ENCODE measurements around the gene OVOL2.
A peak's percentile ranks its signal among the peaks of the same experiment; 100 is the strongest.

Gene OVOL2

DNA sequence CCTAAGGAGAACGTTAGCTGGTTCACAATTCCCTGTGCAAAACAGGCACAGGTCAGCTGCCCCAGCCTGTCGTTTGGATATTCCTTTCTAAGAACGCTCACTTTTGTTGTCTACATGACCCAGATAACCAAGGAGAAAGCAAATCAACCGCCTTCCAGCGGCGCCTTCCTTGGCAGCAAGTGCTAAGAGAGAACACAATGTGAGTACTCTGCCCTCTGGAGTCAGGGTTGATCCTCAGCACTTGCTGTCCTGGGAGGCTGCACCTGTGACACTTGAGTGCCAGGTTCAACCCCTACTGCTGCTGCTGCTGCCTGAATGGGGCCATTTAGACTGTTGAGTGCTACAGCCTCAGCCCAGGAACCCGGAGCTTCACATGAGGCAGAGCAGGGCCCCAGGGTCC lies 36.8 kb downstream of the OVOL2 start:
- no peak overlapping the region for H3K4me3 ChIP-seq (ENCODE audit: low read length)
- DNase-seq (ENCODE audit: low read depth, low spot score), result no peak

DNA sequence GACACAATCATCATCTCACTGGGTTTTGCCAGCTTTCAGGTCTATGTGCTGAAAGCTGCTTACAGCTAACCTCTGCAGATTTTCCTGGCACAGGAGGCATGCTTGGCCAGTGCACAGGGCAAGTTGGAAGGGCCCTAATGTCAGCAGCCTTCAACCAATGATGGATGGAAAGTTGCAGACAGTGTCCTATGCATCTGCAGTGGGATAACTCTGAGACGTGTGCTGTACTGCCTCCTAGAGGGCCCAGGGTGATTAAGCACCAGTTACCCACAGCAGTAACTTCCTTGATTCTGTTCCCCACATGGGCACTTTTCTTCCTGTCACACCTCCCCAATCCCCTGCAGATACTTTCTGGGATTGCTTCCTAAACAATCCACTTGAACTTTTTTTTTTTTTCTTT lies 38.6 kb downstream of the OVOL2 start:
- no peak overlapping the region for H3K4me3 ChIP-seq (ENCODE audit: low read length)
- peak; percentile 20 for DNase-seq (ENCODE audit: low read depth, low spot score)

DNA sequence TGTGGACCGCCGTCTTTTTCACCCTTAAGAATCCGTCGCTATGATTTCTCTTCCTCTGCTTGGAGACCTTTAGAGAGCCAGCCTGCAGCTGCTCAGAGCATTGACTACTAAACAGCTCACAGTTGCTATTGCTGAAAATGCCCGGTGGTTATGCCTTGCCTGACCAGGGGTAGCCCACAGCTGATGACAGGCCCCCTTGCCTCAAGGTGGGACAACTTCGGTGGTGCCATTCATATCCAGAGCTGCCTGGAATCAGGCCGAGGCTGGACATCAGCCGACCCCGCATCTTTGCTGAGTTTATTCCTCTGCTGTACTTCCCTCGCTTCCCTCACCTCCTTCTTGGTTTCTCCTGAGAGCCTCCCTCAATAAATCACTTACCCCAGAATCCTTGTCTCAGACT lies 39.6 kb downstream of the OVOL2 start:
- no peak overlapping the region for H3K4me3 ChIP-seq (ENCODE audit: low read length)
- DNase-seq (ENCODE audit: low read depth, low spot score), result no peak

DNA sequence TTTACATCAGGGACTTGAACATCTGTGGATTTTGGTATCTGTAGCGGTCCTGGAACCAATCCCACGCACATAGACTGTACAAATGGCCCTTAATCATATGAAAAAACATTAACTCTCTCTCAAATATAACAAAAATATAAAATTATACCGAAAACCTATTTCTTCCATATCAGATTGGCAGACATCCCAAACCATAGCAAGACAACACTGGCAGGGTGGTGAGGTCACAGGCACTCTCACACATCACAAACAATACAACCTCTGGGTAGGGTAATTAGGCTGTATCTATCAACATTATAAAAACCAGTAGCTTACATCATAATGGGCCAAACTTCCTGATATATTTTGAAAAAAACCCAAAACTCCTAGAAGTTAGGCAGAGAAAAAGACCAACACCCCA lies 40.9 kb downstream of the OVOL2 start:
- no peak overlapping the region for H3K4me3 ChIP-seq (ENCODE audit: low read length)
- no peak for DNase-seq (ENCODE audit: low read depth, low spot score)

DNA sequence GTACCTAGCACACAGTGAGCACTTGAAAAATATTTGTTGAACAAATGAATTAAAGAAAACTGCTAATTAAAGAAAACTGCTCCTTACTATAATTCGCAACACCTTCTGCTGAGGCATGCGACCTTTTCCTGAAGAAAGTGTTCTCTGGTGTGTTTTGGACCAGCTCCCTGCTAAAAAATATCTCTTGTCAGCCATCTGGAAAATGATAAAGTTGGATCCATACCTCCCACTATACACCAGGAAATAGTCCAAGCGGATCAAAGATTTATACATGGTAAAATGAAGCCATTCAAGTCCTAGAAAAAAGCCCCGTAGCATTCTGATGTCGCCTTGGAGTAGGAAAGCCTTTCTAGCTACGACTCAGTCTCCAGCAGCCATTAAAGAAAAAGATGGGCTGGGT lies 43.3 kb downstream of the OVOL2 start:
- H3K4me3 ChIP-seq (ENCODE audit: low read length), result no peak overlapping the region

DNA sequence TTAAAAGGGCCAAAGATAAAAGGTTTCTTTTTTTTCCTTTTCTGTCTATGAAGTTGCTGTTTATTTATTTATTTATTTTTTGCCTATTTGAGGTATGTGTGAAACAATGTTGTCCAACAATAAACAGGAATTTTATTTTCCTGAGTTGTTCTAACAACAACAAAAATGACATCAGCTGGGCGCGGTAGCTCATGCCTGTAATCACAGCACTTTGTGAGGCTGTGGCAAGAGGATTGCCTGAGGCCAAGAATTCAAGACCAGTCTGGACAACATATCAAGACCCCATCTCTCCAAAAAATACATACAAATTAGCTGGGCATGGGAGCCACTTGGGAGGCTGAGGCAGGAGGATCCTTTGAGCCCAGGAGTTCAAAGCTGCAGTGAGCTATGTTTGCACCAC lies 44.8 kb downstream of the OVOL2 start:
- no peak for DNase-seq (ENCODE audit: low read depth, low spot score)
- no peak overlapping the region for H3K4me3 ChIP-seq (ENCODE audit: low read length)

More for the DNA sequence above, 43.3 kb downstream of the OVOL2 start:
- no peak for DNase-seq (ENCODE audit: low read depth, low spot score)

DNA sequence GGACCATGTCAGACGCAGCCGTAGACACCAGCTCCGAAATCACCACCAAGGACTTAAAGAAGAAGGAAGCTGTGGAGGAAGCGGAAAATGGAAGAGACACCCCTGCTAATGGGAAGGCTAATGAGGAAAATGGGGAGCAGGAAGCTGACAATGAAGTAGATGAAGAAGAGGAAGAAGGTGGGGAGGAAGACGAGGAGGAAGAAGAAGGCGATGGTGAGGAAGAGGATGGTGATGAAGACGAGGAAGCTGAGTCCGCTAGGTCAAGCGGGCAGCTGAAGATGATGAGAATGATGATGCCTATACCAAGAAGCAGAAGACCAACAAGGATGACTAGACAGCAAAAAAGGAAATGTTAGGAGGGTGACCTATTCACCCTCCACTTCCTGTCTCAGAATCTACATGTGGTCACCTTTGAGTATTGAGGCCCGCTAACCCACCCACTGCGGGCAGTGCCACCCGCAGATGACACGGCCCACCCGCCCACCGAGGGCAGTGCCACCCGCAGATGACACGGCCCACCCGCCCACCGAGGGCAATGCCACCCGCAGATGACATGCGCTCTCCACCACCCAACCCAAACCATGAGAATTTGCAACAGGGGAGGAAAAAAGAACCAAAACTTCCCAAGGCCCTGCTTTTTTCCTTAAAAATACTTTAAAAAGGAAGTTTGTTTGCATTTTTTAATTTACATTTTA lies 45.6 kb downstream of the OVOL2 start:
- H3K4me3 ChIP-seq (ENCODE audit: low read length), result no peak overlapping the region
- no peak for DNase-seq (ENCODE audit: low read depth, low spot score)

DNA sequence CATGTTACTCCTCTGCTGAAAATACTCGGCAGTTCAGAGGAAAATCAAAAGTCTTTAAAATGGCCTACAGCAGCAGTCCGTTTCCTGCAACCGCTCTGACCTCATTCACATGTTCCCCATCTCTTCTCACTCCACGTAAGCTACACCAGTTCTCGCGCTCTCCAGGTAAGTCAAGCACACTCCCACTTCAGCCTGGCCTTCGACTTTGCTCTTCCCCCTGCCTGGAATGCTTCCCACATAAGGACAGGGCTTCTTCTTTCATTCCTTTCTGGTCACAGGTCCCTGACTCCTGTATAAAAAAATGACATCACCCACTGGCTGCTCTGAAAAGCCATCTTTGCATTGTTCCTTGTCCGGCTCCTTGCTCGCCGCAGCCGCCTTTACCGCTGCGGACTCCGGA lies 46.2 kb downstream of the OVOL2 start:
- DNase-seq (ENCODE audit: low read depth, low spot score), result no peak
- H3K4me3 ChIP-seq (ENCODE audit: low read length), result no peak overlapping the region

DNA sequence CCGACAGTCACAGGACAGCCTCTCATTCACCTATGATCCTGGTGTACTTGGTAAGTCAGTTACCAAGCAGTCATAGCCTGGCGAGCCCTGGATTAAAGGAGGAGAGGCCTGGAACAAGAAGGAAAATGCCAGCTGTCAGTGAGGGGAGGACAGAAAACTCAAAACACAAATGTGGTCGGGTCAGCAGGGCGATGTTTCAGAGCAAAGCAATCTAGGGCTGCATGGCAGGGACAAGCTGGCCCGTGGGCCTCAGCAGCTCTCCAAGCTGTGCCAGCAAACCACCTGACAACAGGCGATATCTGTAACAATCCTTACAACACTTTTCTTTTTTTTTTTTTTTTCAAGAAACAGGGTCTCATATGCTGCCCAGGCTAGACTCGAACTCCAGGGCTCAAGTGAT lies 48.6 kb downstream of the OVOL2 start:
- H3K4me3 ChIP-seq (ENCODE audit: low read length), result no peak overlapping the region
- no peak for DNase-seq (ENCODE audit: low read depth, low spot score)

DNA sequence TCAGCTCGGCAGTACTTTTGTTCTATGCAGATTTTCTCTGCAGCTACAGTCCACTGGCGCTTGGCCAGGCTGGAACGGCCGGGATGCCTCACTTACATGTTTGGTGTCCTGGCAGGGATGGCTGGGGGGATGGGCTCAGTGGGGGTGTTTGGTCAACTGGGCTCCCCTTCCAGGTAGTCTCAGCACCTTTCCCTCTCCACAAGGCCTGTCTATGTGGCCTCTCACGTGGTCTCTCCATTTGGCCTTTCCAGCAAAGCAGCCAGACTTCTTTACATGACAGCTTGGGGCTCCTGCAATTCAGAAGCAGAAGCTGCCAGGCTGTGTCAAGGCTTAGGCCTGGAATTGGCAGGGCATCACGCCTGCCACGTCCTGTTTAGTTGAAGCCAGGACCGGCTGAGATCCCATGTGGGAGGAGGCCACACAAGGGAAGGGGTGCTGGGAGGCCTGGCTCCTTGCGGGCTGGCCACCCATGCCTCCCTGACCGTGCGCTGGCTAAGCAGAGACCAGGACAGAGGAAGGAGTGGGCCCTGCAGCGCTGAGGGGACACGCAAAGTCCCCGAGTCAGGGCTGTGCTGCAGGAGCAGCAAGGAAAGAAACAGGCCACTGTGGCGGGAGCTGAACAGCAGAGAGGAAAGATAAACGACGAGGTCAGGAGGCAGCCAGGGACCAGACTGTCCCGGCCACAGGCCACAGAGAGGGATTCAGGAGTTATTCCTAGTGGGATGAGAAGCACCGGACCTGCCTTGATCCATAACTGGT lies 50.0 kb downstream of the OVOL2 start:
- H3K4me3 ChIP-seq (ENCODE audit: low read length), result no peak overlapping the region
- DNase-seq (ENCODE audit: low read depth, low spot score), result no peak

DNA sequence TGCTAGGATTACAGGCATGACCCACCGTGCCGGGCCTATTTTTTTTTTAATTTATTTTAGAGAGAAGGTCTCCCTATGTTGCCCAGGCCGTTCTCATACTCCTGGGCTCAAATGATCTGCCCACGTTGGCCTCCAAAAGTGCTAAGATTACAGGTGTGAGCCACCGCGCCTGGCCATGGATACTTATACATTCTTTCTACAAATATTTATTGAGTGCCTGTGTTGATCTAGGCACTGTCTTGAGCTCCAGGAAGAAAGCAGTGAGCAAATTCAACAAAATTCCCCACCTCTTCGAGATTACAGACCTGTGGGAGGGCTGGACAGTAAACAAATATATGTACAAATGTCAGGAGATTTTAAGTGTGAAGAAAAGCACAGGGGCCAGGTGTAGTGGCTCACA lies 51.0 kb downstream of the OVOL2 start:
- no peak for DNase-seq (ENCODE audit: low read depth, low spot score)
- H3K4me3 ChIP-seq (ENCODE audit: low read length), result no peak overlapping the region

DNA sequence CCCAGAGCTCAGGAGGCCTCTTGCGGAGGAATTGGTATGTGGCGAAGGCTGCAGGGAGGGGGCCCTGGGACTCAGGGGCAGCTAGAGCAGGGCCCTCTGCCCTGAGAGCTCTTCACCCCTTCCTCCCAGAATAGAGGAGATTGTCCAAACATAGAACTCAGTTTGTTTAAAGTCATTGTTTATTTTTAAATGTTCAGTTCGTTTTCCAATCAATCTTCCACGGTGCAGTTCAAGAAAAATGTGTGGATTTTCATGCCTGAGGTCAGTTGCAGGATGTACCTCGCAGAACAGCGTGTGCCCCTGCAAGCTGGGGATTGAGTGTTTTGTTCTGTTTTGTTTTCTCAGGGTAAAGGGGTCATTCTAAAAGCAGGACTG lies 51.7 kb downstream of the OVOL2 start:
- no peak for DNase-seq (ENCODE audit: low read depth, low spot score)

DNA sequence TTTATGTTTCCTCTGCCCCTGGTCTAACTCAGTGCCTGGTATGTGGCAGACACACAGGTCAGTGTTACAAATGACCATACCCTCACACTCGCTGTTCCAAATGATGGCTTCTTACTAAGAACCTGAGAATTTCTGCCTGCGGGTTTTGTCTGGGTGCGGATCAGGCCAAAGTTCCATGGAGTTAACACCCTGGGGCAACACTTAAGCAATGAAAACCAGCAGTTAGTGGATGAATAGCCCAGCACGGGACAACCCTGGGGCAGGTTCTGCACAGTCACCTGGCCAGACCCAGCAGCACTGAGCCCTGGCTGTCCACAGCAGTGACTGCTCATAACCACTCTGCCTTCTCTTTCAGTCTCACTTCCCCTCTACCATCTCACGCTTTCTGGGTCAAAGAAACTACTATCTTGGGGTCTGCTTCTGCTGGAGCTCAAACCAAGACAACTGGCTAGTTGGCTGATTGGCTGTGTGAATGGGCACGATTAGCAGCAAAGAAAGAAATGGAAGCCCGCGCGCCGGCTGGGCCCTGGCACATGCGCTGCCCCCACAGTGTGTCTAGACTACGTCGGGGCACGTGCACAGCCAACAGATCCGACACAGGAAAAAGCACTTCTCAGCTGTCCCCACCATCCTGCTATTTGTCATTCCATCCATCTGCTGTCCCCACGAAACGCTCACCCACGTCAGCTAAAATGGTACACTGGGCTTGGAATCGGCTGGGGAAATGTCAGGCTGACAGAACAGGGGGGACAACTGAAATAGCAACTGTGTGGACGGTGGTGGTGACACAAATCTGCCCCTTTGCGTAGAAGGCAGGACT lies 52.3 kb downstream of the OVOL2 start:
- no peak overlapping the region for H3K4me3 ChIP-seq (ENCODE audit: low read length)
- DNase-seq (ENCODE audit: low read depth, low spot score), result no peak

More for the DNA sequence above, 51.7 kb downstream of the OVOL2 start:
- no peak overlapping the region for H3K4me3 ChIP-seq (ENCODE audit: low read length)

DNA sequence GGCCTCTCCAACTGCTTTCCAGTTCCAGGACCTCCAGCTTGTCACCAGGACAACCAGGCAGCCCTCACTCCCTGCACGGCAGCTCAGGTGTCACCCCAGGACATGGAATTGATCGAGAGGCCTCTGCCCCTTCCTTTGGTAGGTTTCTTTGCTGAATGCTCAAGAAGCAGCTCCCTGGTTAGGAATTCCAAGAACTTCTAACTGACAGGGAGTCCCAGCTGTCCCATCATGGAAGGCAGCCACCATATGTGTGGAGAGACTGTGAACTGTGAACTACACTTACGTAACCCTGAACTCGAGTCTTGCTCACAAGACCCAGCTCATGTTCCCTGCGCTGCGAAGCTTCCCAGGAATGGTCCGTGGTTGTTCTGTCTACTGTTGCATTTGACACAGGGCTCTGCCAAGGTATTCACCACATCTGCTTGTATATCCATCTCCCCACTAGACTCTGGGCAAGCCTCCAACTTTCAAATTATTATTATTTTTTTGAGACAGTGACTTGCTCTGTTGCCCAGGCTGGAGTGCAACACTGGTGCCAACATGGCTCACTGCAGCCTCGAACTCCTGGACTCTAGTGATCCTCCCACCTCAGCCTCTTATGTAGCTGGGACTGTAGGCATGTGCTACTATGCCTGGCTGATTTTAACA lies 53.2 kb downstream of the OVOL2 start:
- no peak overlapping the region for H3K4me3 ChIP-seq (ENCODE audit: low read length)
- no peak for DNase-seq (ENCODE audit: low read depth, low spot score)

DNA sequence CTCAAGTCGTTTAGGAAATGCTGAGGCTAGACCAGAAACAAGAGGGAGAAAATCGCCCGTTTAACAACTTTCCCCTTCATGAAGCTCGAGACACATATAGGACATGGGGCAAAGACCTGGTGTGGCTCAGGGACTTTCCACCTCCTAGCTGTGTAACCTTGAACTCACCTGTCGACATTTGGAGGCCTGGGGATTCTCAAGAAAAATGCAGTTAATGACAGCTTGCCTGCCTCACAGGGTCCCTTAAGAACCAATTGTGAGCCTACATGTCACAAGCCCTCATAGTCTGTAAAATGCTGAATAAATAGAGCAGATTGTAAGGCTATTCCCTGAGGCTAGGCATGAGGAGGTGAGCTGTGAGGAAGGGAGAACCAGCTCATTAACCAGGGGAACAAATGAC lies 53.8 kb downstream of the OVOL2 start:
- no peak overlapping the region for H3K4me3 ChIP-seq (ENCODE audit: low read length)
- DNase-seq (ENCODE audit: low read depth, low spot score), result no peak

DNA sequence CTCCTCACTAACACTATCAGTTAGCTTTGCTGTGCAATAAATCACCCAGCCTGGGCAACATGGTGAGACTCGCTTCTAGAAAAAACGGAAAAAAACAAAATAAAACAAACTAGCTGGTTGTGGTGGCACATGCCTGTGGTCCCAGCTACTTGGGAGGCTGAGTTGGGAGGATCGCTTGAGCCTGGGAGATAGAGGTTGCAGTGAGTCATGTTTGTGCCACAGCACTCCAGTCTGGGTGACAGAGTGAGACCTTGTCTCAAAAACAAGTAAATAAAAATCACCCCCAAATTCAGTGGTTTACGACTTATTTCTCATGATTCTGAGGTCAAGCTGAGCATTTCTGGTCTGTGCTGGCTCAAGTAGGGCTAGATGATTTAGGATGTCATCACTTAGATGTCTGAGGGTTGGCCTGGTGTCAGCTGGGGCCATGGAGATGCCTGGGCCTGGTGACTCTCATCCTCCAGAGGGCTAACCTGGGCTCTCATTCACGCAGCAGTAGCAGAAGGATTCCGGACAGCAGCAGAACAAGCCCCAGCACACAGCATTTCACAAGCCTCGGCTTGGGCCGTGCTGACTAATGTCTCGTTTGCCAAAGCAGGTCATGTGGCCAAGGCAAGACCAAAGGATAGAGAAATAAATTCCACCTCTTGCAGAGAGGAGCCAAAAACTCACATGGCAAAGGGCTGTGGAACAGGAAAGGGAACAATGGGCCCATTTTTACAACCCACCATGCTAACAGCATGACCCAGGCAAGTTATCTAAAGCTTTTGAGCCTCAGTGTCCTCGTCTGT lies 56.4 kb downstream of the OVOL2 start:
- no peak overlapping the region for H3K4me3 ChIP-seq (ENCODE audit: low read length)
- DNase-seq (ENCODE audit: low read depth, low spot score), result no peak

DNA sequence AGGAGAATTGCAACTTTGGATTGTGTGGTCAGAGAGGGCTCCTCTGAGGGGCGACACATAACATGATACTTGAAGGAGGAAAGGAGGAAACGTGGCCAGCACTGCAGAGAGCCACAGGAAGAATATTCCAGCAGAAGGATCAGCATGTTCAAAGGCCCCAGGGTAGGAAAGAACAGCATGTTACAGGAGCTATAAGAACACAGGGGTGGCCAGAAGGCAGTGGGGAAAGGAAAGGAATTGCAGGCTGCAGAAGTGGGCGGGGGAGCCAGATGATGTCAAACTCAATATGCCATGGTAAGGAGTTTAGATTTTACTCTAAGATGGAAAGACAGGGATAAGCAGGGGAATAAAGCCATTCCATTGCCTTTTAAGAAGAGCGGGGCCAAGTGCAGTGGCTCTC lies 58.1 kb downstream of the OVOL2 start:
- no peak for DNase-seq (ENCODE audit: low read depth, low spot score)
- no peak overlapping the region for H3K4me3 ChIP-seq (ENCODE audit: low read length)

DNA sequence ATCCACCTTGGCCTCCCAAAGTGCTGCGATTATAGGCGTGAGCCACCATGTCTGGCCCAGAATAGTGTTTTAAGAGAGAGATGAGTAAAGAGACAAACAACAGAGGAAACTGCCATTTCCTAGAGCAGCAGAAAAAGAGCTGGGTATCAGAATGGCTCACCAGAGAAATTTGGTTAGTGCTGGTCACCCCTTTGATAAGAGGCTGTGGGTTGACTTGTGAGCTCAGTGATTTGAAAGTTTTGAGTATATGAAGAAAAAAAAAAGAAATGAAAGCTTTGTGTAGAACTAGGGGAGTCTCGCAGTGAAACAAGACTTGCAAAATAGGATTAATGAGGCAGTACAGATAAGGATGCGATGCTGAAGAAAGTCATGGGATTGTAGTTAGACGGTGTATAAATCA lies 59.3 kb downstream of the OVOL2 start:
- no peak overlapping the region for H3K4me3 ChIP-seq (ENCODE audit: low read length)
- DNase-seq (ENCODE audit: low read depth, low spot score), result no peak

All from Jurkat, Clone E6-1 (cell line).